Hindlimb muscle (tissue), 1 donor: Measurements from ENCODE around the gene WNT8B. TPM values are rescaled to one million over a fixed set of nuclear protein-coding genes. Genes with fewer than 3 reads are reported as not detected.

Experiments used
- DNase-seq: peaks from one replicate; pipeline ENCODE4 v3.0.0-alpha.2; 2013
- polyA plus RNA-seq: library from polyadenylated mRNA; unstranded; fragments of 120-200 nt; gene quantifications from one replicate; pipeline ENCODE4 v1.2.1, GENCODE V29; 2013; ENCODE audit not compliant: insufficient read length

The WNT8B gene
- polyA plus RNA-seq: 0.09 TPM

- no peak for DNase-seq
Observed at GRCh38 chr10:100462709-100463108, at the start of gene WNT8B. TSS of gene WNT8B (plus strand) at chr10:100463009. CDS start at chr10:100463169, 160 bp downstream.

- no peak for DNase-seq
Observed at GRCh38 chr10:100413173-100413572, 49.6 kb upstream of the WNT8B start.

GRCh38 chr10:100419911-100420449 lies 42.8 kb upstream of the WNT8B start:
- no peak for DNase-seq

GRCh38 chr10:100427374-100427773 lies 35.4 kb upstream of the WNT8B start:
- DNase-seq: no peak

- peak; percentile 87 for DNase-seq
Observed at GRCh38 chr10:100433253-100434240, 29.3 kb upstream of the WNT8B start.

GRCh38 chr10:100436255-100436654 lies 26.6 kb upstream of the WNT8B start:
- no peak for DNase-seq

GRCh38 chr10:100438674-100439315 lies 24.0 kb upstream of the WNT8B start:
- no peak for DNase-seq

GRCh38 chr10:100442548-100442947 lies 20.3 kb upstream of the WNT8B start:
- no peak for DNase-seq

- no peak for DNase-seq
Observed at GRCh38 chr10:100446130-100446761, 16.6 kb upstream of the WNT8B start.

GRCh38 chr10:100447663-100448062 lies 15.1 kb upstream of the WNT8B start:
- no peak for DNase-seq

GRCh38 chr10:100448951-100449350 lies 13.9 kb upstream of the WNT8B start:
- no peak for DNase-seq

- DNase-seq: no peak
Observed at GRCh38 chr10:100468322-100468721, 5.5 kb downstream of the WNT8B start.

- no peak for DNase-seq
Observed at GRCh38 chr10:100468978-100469377, 6.2 kb downstream of the WNT8B start.

GRCh38 chr10:100469756-100470155 lies 6.9 kb downstream of the WNT8B start:
- DNase-seq: no peak

- DNase-seq: no peak
Observed at GRCh38 chr10:100470367-100470766, 7.6 kb downstream of the WNT8B start.

- no peak for DNase-seq
Observed at GRCh38 chr10:100477970-100478369, 15.2 kb downstream of the WNT8B start.

GRCh38 chr10:100479037-100479436 lies 16.2 kb downstream of the WNT8B start:
- no peak for DNase-seq

- DNase-seq: no peak
Observed at GRCh38 chr10:100480002-100480401, 17.2 kb downstream of the WNT8B start.

GRCh38 chr10:100481462-100482081 lies 18.8 kb downstream of the WNT8B start:
- peak; percentile 84 for DNase-seq

- DNase-seq: peak; percentile 66
Observed at GRCh38 chr10:100482181-100482833, 19.5 kb downstream of the WNT8B start.

- no peak for DNase-seq
Observed at GRCh38 chr10:100482834-100483185, 20.0 kb downstream of the WNT8B start.
